ENCODE results near the gene EXOC4.

EXOC4 gene

DNA sequence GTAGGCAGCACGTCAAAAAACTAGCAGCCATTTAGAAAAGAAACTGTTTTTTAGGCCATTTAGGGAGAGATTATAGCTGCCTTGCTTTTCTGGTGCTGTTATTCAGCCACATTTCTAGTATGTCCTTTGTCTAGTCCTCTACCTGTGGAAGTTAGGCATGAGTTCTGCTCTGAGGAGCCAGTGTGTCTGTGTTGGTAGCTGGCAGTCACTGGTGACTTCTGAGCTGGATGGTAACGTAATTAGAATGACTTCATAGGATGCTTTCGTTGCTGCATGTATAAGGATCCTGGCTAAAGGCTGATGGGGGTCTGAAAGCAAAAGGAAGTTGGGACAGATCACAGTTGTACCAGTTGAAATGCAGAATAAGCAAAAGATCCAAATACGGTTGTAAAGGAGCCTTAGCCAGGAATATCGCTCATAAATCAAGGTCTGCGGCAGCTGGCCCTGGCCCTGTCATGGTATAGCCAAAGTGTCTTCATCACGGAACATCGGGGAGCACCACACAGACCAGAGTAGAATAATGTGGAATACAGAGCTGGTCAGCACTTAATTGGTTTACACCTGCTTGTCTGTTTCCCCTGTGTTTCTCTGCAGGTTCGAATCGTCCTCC is 226.7 kb downstream of the EXOC4 start:
- Mint-ChIP-seq H3K27ac (no peak overlapping the region), H3K4me3 (no peak overlapping the region), H3K27me3 (ENCODE audit: low read depth) (no peaks in the 10 kb centered on the region), H3K4me1 (peaks cover 22% of the 10 kb centered on the region), H3K9me3 (no peaks in the 10 kb centered on the region), H3K36me3 (ENCODE audit: low read depth) (peaks cover 36% of the 10 kb centered on the region)
- TF ChIP-seq, protein P1, sequence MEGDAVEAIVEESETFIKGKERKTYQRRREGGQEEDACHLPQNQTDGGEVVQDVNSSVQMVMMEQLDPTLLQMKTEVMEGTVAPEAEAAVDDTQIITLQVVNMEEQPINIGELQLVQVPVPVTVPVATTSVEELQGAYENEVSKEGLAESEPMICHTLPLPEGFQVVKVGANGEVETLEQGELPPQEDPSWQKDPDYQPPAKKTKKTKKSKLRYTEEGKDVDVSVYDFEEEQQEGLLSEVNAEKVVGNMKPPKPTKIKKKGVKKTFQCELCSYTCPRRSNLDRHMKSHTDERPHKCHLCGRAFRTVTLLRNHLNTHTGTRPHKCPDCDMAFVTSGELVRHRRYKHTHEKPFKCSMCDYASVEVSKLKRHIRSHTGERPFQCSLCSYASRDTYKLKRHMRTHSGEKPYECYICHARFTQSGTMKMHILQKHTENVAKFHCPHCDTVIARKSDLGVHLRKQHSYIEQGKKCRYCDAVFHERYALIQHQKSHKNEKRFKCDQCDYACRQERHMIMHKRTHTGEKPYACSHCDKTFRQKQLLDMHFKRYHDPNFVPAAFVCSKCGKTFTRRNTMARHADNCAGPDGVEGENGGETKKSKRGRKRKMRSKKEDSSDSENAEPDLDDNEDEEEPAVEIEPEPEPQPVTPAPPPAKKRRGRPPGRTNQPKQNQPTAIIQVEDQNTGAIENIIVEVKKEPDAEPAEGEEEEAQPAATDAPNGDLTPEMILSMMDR (IDR thresholded peaks at IDR 0.05; ENCODE audit: unreplicated experiment in 3 of 3): no peak

DNA sequence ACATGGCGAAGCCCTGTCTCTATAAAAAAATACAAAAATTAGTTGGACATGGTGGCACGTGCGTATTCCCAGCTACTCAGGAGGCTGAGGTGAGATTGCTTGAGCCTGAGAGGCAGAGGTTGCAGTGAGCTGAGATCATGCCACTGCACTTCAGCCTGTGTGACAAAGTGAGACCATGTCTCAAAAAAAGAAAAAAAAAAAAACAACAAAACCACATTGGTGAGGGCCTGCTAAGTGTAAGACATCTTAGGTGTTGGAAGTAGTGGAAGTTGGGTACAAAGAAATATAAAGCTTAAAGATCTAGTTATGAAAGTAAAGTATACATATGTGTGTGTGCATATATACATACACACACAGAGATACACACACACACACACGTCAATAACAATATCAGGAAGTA is 228.0 kb downstream of the EXOC4 start:
- no peaks in the 10 kb centered on the region for H3K27me3 Mint-ChIP-seq (ENCODE audit: low read depth)
- peaks cover 22% of the 10 kb centered on the region for H3K4me1 Mint-ChIP-seq
- peaks cover 40% of the 10 kb centered on the region for H3K36me3 Mint-ChIP-seq (ENCODE audit: low read depth)
- TF ChIP-seq, protein P1 (IDR thresholded peaks at IDR 0.05; ENCODE audit: unreplicated experiment in 3 of 3): no peak
- no peaks in the 10 kb centered on the region for H3K9me3 Mint-ChIP-seq
- H3K27ac Mint-ChIP-seq: no peak overlapping the region
- H3K4me3 Mint-ChIP-seq: no peak overlapping the region

DNA sequence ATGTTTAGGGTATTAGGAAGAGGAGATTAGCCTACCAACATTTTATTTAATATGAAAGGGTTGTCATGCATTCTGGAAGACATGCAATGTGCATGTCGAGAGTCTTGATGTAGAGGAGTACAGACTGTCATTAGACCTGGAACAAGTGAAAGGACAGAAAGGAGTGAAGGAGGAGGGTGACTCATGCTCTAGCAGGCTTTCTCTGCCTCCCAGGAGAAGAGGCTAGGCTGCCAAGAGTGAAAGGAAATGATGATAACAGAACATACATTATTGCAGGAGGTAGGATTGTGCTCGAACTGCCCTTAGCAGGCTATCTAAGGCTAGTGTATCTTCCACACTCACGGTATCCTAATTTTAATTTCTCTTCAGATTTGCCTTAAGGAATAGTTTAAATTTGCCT is 228.8 kb downstream of the EXOC4 start:
- Mint-ChIP-seq H3K27me3 (ENCODE audit: low read depth) (no peaks in the 10 kb centered on the region), H3K9me3 (no peaks in the 10 kb centered on the region), H3K4me1 (peaks cover 22% of the 10 kb centered on the region), H3K4me3 (no peak overlapping the region), H3K36me3 (ENCODE audit: low read depth) (peaks cover 35% of the 10 kb centered on the region), H3K27ac (no peak overlapping the region)
- TF ChIP-seq, protein P1 (IDR thresholded peaks at IDR 0.05; ENCODE audit: unreplicated experiment in 3 of 3): no peak

DNA sequence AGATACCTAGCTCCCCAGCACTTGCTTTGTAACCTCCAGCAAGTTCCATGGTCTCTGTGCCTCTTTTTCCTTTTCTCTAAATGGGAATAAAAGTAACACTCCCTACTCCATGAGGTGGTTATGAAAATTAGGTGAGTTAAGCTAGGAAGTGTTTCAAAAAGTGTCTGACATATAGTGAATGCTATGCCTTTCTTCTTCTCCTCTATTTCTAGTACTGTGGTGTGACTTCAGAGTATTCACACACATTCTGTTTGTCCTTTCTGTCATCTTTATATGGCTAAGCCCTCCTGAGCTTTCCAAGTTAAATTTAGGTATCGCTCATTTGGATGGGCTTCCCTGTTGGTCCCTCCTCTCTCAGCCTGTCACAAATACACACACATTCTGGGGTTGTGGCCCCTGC is 229.7 kb downstream of the EXOC4 start:
- H3K36me3 Mint-ChIP-seq (ENCODE audit: low read depth): peaks cover 27% of the 10 kb centered on the region
- H3K27me3 Mint-ChIP-seq (ENCODE audit: low read depth): no peaks in the 10 kb centered on the region
- no peak overlapping the region for H3K4me3 Mint-ChIP-seq
- H3K4me1 Mint-ChIP-seq: peaks cover 22% of the 10 kb centered on the region
- TF ChIP-seq, protein P1 (IDR thresholded peaks at IDR 0.05; ENCODE audit: unreplicated experiment in 3 of 3): no peak
- no peaks in the 10 kb centered on the region for H3K9me3 Mint-ChIP-seq
- no peak overlapping the region for H3K27ac Mint-ChIP-seq

DNA sequence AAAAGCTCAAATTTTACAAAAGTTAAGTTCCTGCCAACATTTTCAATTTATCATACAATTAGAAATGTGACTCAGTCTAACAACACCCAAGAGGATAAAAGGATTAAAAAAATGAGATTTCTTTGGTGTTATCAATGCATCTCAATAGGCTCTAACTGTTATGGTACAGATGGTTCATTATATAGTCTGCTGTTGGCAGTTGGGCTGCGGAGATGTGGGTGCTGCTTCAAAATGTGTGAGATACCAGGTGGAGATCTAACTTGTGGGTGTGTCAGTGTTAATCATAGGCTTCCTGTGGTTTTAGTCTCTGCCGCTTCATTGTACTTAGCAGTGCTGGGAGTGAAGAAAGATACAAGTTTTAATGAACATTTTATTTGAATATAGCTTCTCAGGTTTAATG is 231.2 kb downstream of the EXOC4 start:
- no peaks in the 10 kb centered on the region for H3K27me3 Mint-ChIP-seq (ENCODE audit: low read depth)
- no peak overlapping the region for H3K4me3 Mint-ChIP-seq
- H3K4me1 Mint-ChIP-seq: peaks cover 15% of the 10 kb centered on the region
- no peaks in the 10 kb centered on the region for H3K9me3 Mint-ChIP-seq
- TF ChIP-seq, protein P1 (IDR thresholded peaks at IDR 0.05; ENCODE audit: unreplicated experiment in 3 of 3): no peak
- H3K27ac Mint-ChIP-seq: no peak overlapping the region
- peaks cover 31% of the 10 kb centered on the region for H3K36me3 Mint-ChIP-seq (ENCODE audit: low read depth)

DNA sequence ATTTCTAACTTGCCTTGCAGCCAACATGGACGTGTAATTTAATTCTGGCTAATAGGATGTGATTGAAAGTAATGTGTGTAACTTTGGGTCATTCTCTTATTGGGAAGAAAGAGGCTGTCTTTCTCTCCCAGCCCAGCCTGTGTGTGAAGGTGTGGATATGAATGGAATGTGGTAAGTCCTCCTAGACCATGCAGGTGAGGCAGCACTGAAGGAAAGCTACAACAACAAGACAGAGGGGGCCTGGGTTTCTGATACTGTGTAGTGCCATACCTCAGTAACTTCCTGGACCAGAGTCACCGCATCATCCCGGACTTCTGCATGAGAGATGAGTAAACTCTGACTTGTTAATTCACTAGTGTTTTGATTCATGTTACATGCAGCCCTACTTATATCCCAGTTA is 237.0 kb downstream of the EXOC4 start:
- Mint-ChIP-seq H3K9me3 (no peaks in the 10 kb centered on the region), H3K4me3 (no peak overlapping the region), H3K4me1 (no peaks in the 10 kb centered on the region), H3K36me3 (ENCODE audit: low read depth) (peaks cover 18% of the 10 kb centered on the region), H3K27ac (no peak overlapping the region), H3K27me3 (ENCODE audit: low read depth) (no peaks in the 10 kb centered on the region)
- TF ChIP-seq, protein P1 (IDR thresholded peaks at IDR 0.05; ENCODE audit: unreplicated experiment in 3 of 3): no peak

All from nephron (organoid).